Putamen (tissue), 1 donor: Measurements from ENCODE around the gene DHRS1.

Experiments used
- DNase-seq: peaks from one replicate; pipeline ENCODE4 v3.0.0-alpha.2; 2016; ENCODE audit warnings: low spot score

Gene DHRS1

DNA sequence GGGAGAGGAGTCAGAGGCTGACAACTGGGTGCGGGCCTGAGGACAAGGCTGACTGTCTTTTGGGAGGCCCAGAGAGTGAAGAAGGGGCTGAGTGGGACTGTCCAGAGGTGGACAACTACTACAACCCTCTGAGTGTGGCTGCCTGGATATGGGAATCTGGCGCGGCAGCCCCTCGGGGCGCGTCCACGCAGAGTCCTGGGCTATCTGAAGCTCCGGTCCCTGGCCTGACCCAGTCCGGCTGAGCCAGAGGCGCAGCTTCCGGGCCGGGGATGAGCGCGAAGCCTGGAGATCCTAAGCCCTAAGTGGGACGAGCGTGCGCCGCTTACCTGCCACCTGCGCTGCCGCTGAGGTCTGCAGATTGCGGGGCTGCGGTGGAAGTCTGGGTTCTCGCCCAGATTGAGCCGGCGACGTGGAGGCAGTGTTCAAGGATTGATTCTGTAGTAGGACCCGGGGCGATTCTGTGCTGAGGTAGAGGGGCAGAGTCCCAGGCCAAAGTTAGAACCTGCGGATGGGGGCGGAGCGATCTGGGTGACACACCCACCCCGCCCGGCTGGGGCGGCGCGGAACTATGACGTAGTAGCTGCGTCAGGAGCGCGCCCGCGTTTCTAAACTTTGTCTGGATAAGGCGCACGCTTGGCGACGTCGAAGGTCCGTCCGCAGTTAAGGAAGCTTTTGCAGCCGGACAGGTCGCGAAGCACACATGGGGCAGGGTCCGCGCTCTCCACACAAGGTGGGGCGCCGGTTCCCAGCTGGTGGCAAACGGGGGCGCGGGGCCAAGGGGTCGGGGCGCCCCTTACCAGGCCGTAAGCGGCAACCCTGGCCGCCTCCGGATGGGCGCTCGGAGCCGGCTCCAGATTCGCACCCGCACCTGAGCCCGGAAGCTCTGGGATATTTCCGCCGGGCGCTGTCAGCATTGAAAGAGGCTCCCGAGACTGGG, at the start of gene DHRS1, which contains the start of gene NOP9:
Gene DHRS1, minus strand, starts transcription at position 526 of the 937 bp plus-strand sequence. CDS start 674 bp downstream, outside the sequence.
Gene NOP9, plus strand, starts transcription at position 596 of the 937 bp plus-strand sequence. Its CDS starts 105 bp downstream, at position 701.
- DNase-seq: peak; percentile 83

DNA sequence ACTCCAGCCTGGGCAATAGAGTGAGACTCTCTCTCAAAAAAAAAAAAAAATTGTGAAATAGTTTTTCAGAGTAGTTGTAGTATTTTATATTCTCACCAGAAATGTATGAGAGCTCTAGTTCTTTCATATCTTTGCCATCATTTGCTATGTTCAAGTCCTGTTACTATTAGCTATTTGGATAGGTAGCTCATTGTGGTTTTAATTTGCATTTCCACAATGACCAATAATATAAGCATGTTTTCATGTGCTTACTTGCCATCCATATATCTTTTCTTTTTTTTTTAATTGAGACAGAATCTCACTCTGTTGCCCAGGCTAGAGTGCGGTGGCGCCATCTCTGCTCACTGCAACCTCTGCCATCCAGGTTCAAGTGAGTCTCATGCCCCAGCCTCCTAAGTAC, 48.6 kb upstream of the DHRS1 start:
- DNase-seq: no peak

DNA sequence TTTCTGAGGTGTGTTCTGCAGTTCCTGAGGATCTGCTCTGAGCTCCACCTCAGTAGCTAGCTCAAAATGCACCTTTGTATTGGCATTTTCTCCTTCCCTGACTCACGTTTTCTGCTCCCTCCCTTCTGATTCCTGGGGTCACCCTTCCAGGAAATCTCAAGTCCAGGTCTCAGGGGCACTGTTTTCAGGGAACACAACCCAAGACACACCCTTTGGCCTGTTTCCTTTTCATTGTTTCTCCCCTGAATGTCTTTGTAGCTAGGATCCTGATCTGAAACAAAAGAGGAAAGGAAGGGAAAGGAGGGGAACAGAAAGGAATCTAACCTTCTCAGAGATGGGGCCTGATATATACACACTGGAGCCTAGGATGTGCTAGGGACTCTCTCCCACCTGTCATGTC, 47.6 kb upstream of the DHRS1 start:
- DNase-seq: no peak

DNA sequence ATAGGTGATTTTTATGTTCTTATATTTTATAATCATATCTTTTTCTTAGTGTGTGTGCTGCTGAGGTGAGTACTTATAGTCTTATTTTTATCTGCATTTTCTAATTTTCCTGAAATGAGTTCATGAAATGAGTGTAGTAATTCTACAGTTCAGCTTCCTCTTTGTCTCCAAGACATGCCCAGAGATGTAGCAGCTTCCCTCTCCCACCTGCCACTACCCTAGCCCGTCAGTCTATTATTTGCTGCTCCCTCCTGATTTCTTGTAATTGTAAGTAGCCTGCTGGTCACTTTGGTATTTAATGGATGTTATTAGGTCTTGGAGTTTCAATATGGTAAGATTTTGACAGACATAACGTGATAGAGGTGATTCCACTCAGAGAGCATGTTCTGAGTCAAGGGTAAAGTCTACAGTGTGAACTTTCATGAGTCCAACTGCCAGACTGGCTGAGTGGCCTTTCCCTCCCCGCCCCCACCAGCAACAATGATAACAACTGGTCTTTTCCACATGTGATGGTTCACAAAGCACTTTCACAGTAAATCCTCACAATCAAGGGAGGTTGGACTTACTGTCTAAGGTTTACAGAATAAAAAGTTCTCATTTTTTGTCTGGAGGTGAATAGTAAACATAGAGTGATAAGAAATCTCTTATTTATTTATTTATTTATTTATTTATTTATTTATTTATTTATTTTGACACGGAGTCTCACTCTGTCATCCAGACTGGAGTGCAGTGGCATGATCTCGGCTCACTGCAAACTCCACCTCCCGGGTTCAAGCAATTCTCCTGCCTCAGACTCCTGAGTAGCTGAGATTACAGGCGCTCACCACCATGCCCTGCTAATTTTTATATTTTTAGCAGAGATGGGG, 44.4 kb upstream of the DHRS1 start:
- DNase-seq: no peak

DNA sequence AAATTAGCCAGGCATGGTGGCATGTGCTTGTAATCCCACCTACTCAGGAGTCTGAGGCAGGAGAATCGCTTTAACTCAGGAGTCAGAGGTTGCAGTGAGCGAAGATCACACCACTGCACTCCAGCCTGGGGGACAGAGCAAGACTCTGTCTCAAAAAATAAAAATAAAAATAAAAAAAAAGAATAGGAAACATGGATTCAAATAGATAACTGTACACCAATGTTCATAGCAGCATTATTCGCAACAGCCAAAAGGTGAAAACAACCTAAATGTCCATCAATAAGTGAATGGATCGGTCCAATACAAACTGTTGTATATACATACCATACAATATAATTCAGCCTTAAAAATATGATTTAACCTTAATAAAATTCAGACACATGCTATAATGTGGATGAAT, 43.3 kb upstream of the DHRS1 start:
- no peak for DNase-seq

DNA sequence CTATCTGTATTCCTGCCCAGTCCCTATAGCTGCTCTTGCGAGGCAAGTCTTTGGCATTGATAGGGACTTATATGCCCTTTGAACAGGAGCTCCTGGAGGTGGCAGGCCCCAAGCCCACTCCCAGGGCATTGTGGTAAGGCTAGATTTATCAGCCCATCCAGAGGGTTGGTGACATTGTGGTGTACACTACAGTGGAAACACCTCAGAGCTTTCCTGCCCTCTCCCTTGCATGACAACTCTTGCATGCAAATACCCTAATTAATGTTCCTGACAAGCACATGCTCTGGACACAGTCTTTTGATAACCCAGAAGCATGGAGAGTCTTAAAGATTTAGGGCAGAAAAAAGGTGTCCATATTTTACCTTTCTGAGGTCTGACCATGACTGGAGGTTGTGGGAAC, 41.0 kb upstream of the DHRS1 start:
- DNase-seq: no peak

DNA sequence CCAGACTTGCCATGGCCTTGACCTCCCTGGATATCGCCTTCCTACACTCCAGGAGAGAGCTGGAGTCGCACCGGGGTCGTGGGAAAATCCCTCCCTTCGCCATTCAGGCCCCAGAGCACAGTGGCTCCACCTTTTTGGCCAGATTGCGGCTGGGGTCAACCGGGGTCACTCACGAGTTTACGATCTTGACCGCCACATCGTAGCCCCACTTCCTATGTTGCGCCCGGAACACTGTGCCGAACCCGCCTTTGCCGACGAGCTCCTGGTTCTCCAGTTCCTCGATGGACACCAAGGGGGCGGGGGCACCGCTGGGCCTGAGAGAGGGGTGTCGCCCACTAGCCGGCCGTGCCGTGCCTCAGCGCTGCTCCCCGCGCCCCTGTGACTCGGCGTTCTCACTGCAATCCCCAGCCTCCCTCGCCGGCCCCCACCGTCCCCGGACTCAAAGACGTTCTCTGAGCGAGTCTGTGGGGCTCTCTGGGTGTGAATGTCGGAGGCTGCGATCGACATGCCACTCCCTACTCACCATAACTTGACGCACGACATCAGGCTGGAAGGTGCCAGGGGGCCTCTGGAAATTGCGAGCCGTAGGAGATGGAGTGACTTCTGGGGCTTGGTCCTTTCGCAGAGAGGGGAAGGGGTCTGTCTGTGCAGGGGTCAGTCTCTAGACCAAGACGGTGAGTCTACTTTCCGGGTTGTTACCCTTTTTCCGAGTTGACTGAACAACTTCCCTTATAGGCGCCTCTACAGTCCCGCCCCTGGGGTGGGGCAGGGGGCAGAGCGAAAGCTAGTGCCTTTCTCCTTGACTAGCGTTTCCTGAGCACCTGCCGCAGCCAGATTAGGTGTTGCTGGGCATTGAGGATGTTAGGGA, 39.9 kb upstream of the DHRS1 start, which contains the start of gene RIPK3:
Gene RIPK3, minus strand, starts transcription at position 708 of the 868 bp plus-strand sequence. Its CDS starts 165 bp downstream, at position 543.
- no peak for DNase-seq

DNA sequence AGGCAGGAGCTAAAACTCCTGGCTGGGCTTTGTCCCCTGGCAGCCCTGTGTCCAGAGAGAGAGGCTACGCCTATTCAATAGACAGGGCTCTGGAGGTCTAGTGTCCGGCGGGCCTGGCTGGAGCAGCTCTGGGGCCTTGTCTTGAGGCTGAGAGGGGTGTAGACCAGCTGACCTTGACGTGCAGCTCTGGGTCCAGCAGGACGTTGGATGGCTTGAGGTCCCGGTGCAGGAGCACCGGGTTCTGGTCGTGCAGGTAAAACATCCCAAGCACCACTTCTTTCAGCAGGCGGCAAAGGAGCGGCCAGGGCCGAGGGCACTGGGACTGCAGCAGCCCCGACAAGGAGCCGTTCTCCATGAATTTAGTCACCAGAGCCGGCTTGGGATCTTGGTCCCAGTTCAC, 39.3 kb upstream of the DHRS1 start:
- no peak for DNase-seq

DNA sequence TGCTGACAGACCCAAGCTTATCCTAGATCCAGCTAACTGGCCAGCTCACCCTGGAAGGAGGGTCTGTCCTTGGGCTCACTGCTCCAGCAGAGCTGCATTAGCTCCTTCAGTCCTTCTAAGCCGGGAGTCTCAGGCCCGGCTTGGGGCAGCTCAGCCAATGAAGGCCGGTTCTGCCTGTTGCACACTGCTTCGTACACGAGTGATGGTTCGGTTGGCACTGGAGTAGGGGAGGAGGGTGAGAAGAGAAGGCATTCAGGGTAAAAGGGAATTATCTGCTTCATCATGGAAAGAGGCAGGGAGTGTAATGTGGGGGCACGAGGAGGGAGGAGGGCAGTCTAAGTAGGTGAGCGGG, 38.2 kb upstream of the DHRS1 start:
- no peak for DNase-seq

DNA sequence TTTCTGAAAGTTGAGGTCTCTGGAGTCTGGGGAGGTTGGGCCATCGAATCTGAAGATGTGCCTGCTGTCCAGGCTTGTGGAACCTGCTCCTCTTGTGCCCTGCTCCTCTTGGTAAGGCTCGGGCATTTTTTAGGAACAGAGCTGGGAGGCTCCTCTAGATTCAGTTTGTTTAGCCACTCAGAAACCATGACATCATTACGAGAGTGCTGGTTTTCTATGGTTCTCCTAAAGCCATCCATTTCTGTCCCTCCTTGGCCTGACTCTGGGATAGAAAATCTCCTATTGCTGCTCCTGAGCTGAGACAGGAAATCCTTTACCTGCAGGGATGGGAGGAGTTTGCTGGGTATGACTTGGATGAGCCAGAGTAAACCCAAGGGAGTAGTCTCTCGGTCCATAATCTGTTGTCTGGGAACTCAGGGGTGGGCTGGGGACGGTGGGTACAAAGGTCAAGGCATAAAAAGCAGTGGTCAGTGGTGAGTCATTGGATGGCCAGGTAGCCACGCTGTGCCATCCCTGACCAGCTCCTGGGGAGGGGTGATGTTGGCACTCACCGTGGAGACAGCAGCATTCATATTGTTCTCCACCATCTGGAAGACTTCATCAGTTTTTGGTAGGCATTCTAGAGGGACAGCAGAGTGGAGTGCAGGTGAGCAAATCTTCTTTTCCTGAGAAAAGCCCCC, 37.7 kb upstream of the DHRS1 start:
- DNase-seq: no peak

DNA sequence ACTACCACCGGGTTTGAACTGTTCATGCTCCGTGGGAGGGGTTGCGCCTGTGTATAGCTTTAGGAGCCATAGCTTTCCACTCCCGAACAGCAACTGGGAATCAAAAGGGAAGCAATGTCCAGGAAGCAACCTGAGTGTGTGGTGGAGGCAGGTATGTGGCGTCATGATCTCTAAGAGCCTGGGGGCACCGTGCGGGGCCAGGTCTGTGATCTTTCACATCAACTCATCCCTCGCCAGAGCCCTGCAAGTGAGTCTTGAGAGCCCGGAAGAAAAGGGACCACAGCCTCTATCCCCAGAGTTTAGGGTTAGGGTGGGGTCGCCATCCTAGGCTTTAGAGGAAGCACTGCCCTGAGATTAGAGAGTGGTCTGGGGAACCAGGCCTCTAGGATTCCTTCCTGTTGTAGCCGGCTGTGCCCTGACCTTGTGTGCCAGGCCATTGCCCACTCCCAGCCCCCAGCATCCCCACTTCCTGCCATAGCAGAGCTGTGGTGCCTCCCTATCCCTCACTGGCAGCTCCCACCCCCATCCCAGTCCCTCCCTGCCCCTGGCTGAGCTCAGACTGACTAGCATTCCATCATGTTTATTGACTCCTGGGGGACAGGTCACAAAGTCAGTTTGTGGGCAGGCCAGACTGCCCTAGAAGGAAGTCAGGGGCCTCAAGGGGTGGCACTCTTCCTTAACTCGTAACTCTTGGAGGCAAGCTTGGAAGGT, 36.0 kb upstream of the DHRS1 start:
- DNase-seq: no peak

DNA sequence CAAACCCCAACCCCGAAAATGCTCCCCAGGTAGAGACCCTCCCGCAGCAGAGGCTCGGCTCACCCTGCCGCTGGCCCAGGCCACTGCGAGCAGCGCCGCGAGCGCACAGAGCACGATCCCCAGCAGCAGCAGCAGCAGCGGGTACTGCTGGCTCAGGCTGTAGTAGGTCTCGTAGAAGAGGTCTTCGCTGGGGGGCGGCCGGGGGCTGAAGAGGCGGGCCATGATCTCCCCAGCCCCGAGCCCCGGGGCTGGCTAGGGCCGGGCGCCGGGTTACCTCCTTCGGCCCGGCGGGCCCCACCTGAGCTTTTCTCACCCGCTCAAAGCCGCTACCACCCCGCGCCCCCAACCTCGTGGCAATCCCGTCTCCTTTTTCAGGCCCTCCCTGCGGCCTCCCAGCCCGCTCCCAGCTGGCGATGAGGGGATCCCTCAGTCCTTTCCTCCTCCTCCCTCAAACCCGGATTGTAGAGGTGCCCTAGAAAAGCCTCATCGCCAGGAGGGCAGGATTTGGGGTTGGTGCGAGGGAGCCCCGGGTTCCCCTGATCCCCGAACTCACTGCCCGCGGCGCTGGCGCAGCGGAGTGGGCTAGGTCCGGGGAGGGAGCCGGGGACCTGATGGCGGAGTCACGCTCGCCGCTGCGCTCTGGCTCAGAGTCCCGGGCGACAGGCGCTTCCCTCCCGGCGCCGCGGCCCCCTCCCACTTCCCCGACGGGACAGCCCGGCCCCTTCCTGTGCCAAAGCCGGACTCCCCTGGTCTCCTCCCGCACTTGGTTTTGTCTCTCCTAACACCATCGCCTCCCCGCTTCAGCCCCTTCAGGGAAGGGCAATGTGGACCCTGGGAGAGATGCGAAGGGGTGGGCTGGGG, 35.1 kb upstream of the DHRS1 start, which contains the start of gene ADCY4:
Gene ADCY4, minus strand, starts transcription at position 641 of the 861 bp plus-strand sequence. Its CDS starts 419 bp downstream, at position 222.
- DNase-seq: no peak

DNA sequence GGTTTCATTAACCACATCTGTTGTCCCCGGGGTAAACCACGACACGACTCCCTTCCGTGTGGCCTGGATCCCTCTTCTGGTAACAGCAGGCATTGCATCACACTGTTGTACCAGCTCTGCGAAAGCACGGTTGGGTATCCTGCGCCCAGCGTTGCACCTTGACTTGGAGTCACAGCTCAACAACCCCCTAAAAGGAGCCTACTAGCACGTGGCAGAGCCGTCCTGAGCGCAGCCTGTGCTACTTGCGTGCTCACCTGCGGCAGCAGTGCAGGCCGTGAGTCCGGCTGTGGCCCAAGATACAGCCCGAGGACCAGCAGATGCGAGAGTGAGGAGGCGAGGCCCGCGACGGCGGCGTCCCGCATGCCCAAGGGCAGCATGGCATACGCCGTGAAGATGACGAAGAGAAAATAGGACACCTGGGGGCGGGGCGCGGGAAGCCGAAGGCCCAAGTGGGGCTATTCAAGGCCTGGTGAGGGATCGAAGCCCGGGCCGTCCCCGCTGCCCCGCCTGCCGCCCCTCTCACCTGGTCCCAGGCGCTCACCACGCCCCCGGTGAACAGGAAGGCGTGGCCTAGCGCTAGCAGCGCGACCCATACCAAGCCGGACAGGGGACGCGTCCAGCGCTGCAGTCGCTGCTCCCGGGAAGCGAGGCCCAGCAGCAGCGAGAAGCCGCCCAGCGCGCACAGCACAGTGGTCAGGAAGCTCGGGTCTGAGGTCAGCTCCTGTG, 32.9 kb upstream of the DHRS1 start:
- DNase-seq: no peak

DNA sequence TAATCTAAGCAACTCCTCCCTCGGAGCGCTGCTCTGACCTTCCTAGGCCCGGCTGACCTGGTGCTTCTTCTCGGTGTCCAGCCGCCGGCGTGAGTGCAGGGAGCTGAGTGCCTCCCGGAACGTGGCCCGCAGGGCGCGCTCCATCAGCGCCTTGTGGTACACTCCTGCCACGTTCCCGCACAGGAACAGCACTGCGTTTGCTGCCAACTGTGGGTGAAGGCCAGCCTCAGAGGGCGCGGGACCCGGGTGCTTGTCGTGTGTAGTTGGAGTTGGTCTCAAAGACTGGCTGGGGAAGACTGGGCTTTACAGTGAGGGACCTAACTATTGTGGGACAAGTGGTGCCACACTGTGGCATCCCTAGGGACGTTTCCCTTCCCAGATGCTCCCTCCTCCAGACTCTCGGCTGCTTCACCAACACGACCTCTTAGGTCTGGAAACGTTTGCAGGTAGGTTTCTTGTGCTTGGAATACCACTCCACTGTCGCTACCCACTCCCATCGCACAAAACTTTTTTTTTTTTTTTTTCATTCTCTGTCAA, 32.2 kb upstream of the DHRS1 start:
- DNase-seq: no peak

DNA sequence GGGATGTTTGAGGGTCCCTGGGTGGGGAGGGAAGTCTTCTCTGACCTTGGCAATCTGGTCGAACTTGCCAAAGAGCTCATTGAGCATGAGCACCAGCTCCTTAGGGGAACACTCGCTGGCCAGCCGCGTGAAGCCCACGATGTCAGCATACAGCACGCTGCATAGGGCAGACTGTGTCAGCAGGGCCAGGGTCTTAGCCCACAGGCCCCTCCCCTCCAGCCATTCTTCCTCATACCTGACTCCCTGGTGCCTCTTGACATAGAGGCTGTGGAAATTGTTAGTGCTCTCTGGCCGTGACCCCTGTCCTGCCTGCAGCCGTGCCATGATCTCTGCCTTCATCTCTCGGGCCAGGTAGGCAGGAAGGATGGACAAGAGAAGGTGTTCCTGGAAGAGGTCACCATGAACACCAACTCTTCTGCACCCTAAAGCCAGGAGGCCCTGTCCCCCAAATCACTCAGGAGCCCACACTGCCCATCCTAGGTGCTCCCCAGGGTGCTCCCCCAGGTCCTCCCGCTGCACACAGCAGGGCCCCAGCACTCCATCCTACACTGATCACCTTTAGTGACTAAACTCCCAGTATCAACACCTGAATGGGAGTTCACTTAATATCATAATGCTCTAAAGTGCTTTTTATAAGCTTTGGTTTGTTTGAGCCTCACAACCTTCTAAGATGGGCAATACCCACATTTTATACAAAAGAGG, 31.5 kb upstream of the DHRS1 start:
- DNase-seq: no peak

DNA sequence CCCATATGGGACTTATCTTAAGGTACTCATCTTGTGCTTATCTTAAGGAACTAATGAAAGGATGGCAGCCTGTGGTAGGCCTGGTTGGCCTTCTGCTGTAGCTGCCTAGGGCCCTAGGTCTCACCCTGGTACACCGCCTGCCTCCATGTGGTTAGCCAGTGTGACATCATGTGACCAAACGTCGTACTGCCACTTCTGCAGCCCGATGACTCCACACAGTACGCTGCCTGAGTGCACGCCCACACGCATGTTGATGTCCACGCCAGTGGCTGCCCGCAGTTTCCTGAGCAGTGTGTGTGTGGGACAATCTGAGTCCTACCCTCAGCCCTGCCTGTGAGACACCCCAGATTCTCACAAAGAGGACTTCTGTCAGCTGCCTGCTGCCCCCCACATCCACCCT, 30.2 kb upstream of the DHRS1 start:
- DNase-seq: no peak

DNA sequence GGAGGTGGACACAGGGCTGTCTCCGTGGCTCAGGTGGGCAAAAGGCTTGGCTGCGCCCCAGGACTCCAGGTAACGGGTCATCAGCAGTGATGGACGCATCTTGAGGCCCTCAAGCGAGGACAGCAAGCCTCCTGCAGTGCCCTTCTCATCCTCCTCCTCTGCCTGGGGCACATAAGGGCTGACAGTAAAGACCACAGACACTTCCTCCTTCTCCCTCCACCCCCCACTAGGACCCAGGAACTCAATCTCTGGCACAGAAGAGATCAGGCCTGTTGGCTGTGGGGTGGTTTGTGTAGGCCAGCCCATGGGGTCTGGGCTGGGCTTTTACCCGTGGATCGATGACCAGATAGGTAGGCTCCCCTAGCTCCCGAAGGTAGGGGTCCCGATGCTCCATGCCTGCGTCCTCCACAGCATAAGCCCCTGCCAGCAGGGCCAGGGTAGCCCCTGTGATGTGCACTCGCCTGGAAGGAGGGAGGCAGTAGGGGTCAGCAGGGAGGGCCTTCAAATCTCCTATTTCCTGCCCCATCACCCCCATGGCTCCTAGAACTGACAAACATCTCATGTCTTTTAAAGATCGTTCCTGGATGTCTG, 29.6 kb upstream of the DHRS1 start:
- DNase-seq: no peak
